Keratinocyte (primary cell): ENCODE measurements around the gene TRAF2. TPM values are rescaled to one million over a fixed set of nuclear protein-coding genes. Genes with fewer than 3 reads are reported as not detected.

Experiments
- DNase-seq: peaks from one replicate; pipeline ENCODE4 v3.0.0-alpha.2; 2011; ENCODE audit warnings: low read depth, missing footprints, low spot score
- FAIRE-seq: peaks from 2 replicates; lab custom pipeline; 2011; peaks lifted over from hg19 to GRCh38; lab: Jason Lieb, UNC
- H2AFZ ChIP-seq: 2 replicates; pipeline ENCODE4 v1.6.0; 2012; ENCODE audit warnings: low read length, control low read depth, inconsistent platforms; ENCODE audit not compliant: control insufficient read depth
- H3K27ac ChIP-seq: 2 replicates; pipeline ENCODE4 v1.5.1; 2011; ENCODE audit warnings: low read length; ENCODE audit not compliant: control insufficient read depth, insufficient read depth
- H3K27me3 ChIP-seq: 3 replicates; pipeline ENCODE4 v1.6.0; 2011; ENCODE audit warnings: low read length; ENCODE audit not compliant: control insufficient read depth, insufficient read depth; ENCODE audit errors: extremely low read depth
- H3K36me3 ChIP-seq, 2 experiments: 2 replicates in 1 of 2; 3 replicates in 1 of 2; pipeline ENCODE4 v1.5.1; 2011; ENCODE audit warnings: low read length in 2 of 2, mild to moderate bottlenecking in 1 of 2; ENCODE audit not compliant: control insufficient read depth in 2 of 2, insufficient read depth in 2 of 2; ENCODE audit errors: extremely low read depth in 1 of 2
- H3K4me1 ChIP-seq: 3 replicates; pipeline ENCODE4 v1.5.1; 2011; ENCODE audit warnings: low read length; ENCODE audit not compliant: control insufficient read depth, insufficient read depth; ENCODE audit errors: extremely low read depth
- H3K4me2 ChIP-seq: 3 replicates; pipeline ENCODE4 v1.6.0; 2011; ENCODE audit warnings: low read depth, low read length; ENCODE audit not compliant: control insufficient read depth, insufficient read depth; ENCODE audit errors: extremely low read depth
- H3K4me3 ChIP-seq, 3 experiments: fragments of 200-600 bp in 1 of 3; sonication (generic) in 1 of 3; 2 replicates in 2 of 3; 3 replicates in 1 of 3; pipeline ENCODE4 v1.5.1; 2011 to 2016; ENCODE audit warnings: low read length in 3 of 3, mild to moderate bottlenecking in 3 of 3, control low read depth in 2 of 3, inconsistent platforms in 1 of 3, low read depth in 1 of 3, mixed read lengths in 1 of 3, mixed run types in 1 of 3, moderate library complexity in 1 of 3; ENCODE audit not compliant: control insufficient read depth in 2 of 3, insufficient read depth in 2 of 3; ENCODE audit errors: extremely low read depth in 1 of 3
- H3K79me2 ChIP-seq: 2 replicates; pipeline ENCODE4 v1.6.0; 2012; ENCODE audit warnings: low read length; ENCODE audit not compliant: control insufficient read depth, insufficient read depth
- H3K9ac ChIP-seq: 3 replicates; pipeline ENCODE4 v1.6.0; 2011; ENCODE audit warnings: low read length; ENCODE audit not compliant: control insufficient read depth, insufficient read depth; ENCODE audit errors: extremely low read depth
- H3K9me1 ChIP-seq: 3 replicates; pipeline ENCODE4 v1.6.0; 2011; ENCODE audit warnings: low read length; ENCODE audit not compliant: control insufficient read depth, insufficient read depth; ENCODE audit errors: extremely low read depth
- H3K9me3 ChIP-seq: 2 replicates; pipeline ENCODE4 v1.5.1; 2012; ENCODE audit warnings: low read depth, low read length; ENCODE audit not compliant: control insufficient read depth
- H4K20me1 ChIP-seq: 3 replicates; pipeline ENCODE4 v1.6.0; 2011; ENCODE audit warnings: low read length; ENCODE audit not compliant: control insufficient read depth, insufficient read depth; ENCODE audit errors: extremely low read depth
- EZH2 ChIP-seq: IDR thresholded peaks from one replicate; pipeline ENCODE4 v1.6.1; 2012; ENCODE audit warnings: inconsistent platforms, mild to moderate bottlenecking, low read length, moderate library complexity
- dilution Hi-C: fragments of 300-500 bp; cut with MboI; formaldehyde crosslinking; loops from one replicate; pipeline ENCODE4 v1.7.0; 2020; ENCODE audit warnings: low sequenced_read_pairs; ENCODE audit not compliant: extremely low pct_ligation_motif_present
- polyA plus RNA-seq, 5 experiments: library from polyadenylated mRNA; depleted of rRNA in 3 of 5; stranded (reverse) in 3 of 5; stranded (forward) in 1 of 5; unstranded in 1 of 5; fragments of >200 nt; gene quantifications; 1 replicate in 1 of 5; 2 replicates in 3 of 5; 3 replicates in 1 of 5; pipeline versions ENCODE4 v1.2.1 to v1.2.3, GENCODE V29; 2011 to 2012; ENCODE audit warnings: missing spikeins in 2 of 5, low read depth in 1 of 5, low replicate concordance in 1 of 5
- TF ChIP-seq, protein P1 (sequence below), 3 experiments: IDR thresholded peaks in 1 of 3; conservative IDR thresholded peaks in 1 of 3; optimal IDR thresholded peaks in 1 of 3; 2 replicates in 2 of 3; 3 replicates in 1 of 3; pipeline versions ENCODE3 to v1.5.1; 2011; ENCODE audit warnings: low read length in 3 of 3, mild to moderate bottlenecking in 3 of 3, moderate library complexity in 2 of 3, control low read depth in 1 of 3, inconsistent platforms in 1 of 3; ENCODE audit not compliant: insufficient read depth in 2 of 3; ENCODE audit errors: extremely low read depth in 1 of 3

TRAF2 gene
- polyA plus RNA-seq, 1 donor (not counting 4 experiments of a cell fraction or from before 2014, with no cell fraction given): 9.9 TPM

DNA sequence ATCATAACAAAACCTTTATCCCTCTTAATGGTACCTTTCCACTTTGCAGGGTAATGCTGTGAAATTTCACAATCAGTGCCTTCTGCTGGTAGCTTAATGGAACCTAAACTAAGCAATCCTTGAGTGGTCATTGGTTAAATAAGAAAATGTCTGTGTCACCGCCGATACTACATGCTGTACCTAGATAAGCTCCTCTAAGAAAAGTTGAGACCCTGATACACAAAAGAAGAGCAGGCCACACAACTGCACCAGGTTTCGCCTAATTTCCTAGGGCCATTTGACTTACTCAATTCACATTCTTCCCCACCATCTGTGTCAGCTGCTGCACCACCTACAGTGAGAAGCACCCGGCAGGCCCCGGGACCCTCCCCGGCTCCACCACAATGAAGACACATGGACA lies 11.2 kb upstream of the TRAF2 start:
- Histone ChIP-seq H3K27ac (no peak overlapping the region), H3K9me1 (no peaks in the 10 kb centered on the region), H3K36me3 (no peaks in the 10 kb centered on the region), H3K9ac (no peak overlapping the region), H4K20me1 (no peaks in the 10 kb centered on the region), H3K79me2 (no peaks in the 10 kb centered on the region), H2AFZ (no peak overlapping the region), H3K4me2 (no peak overlapping the region), H3K27me3 (no peaks in the 10 kb centered on the region), H3K4me3 (no peak overlapping the region), H3K4me1 (no peaks in the 10 kb centered on the region), H3K9me3 (no peaks in the 10 kb centered on the region)
- dilution Hi-C loops: no loop called here
- DNase-seq: no peak
- TF ChIP-seq EZH2: no peak
- TF ChIP-seq, protein P1, sequence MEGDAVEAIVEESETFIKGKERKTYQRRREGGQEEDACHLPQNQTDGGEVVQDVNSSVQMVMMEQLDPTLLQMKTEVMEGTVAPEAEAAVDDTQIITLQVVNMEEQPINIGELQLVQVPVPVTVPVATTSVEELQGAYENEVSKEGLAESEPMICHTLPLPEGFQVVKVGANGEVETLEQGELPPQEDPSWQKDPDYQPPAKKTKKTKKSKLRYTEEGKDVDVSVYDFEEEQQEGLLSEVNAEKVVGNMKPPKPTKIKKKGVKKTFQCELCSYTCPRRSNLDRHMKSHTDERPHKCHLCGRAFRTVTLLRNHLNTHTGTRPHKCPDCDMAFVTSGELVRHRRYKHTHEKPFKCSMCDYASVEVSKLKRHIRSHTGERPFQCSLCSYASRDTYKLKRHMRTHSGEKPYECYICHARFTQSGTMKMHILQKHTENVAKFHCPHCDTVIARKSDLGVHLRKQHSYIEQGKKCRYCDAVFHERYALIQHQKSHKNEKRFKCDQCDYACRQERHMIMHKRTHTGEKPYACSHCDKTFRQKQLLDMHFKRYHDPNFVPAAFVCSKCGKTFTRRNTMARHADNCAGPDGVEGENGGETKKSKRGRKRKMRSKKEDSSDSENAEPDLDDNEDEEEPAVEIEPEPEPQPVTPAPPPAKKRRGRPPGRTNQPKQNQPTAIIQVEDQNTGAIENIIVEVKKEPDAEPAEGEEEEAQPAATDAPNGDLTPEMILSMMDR (optimal IDR thresholded peaks at IDR 0.05 in 1 of 3, IDR thresholded peaks at IDR 0.05 in 1 of 3, conservative IDR thresholded peaks at IDR 0.05 in 1 of 3; ENCODE audit: extremely low read depth in 1 of 3, insufficient read depth in 2 of 3, low read length in 3 of 3): no peak
- no peak for FAIRE-seq

DNA sequence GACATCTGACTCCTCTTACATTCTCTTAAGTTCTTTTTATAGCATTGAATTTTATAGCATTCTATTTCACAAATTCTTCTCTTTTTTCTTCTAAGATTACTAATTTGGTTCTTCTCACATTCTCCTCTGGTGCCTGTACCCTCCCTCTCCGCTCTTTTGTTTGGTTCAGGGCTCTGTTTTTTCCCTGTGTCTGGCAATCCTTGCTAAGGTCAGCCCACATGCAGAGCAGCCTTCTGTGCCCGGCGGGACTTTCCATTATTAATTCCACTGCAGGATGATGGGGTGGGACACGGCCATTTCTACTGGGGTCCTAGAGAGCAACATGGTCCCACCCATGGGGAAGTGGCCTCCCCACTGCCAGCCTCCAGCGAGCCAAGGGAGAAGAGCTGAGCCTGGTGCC lies 9.8 kb upstream of the TRAF2 start:
- Histone ChIP-seq H3K4me2 (no peak overlapping the region), H4K20me1 (no peaks in the 10 kb centered on the region), H3K36me3 (no peaks in the 10 kb centered on the region), H3K27me3 (no peaks in the 10 kb centered on the region), H3K4me1 (no peaks in the 10 kb centered on the region), H2AFZ (no peak overlapping the region), H3K9me3 (no peaks in the 10 kb centered on the region), H3K79me2 (no peaks in the 10 kb centered on the region), H3K4me3 (no peak overlapping the region), H3K9ac (no peak overlapping the region), H3K9me1 (no peaks in the 10 kb centered on the region), H3K27ac (no peak overlapping the region)
- no peak for DNase-seq
- TF ChIP-seq EZH2: no peak
- TF ChIP-seq, protein P1 (optimal IDR thresholded peaks at IDR 0.05 in 1 of 3, IDR thresholded peaks at IDR 0.05 in 1 of 3, conservative IDR thresholded peaks at IDR 0.05 in 1 of 3; ENCODE audit: extremely low read depth in 1 of 3, insufficient read depth in 2 of 3, low read length in 3 of 3): no peak
- dilution Hi-C loops: no loop called here
- FAIRE-seq: no peak
